Coronary artery (tissue), 2 donors: ENCODE measurements around the gene UQCRHL.

Experiments
- DNase-seq: peaks from one replicate; pipeline ENCODE4 v3.0.0-alpha.2; 2017; ENCODE audit warnings: low spot score
- H3K27ac ChIP-seq, 2 donors: fragments of 200-600 bp; sonication (generic); one replicate each; pipeline ENCODE4 v1.5.1; 2016 to 2019
- H3K4me3 ChIP-seq: fragments of 200-600 bp; sonication (generic); 2 replicates; pipeline ENCODE4 v1.5.1; 2016; ENCODE audit warnings: mild to moderate bottlenecking, moderate library complexity
- TF ChIP-seq, protein P1 (sequence below): fragments of 200-600 bp; sonication (generic); IDR thresholded peaks from one replicate; pipeline ENCODE4 v1.5.1; 2019; ENCODE audit warnings: antibody characterized with exemption

The UQCRHL gene

DNA sequence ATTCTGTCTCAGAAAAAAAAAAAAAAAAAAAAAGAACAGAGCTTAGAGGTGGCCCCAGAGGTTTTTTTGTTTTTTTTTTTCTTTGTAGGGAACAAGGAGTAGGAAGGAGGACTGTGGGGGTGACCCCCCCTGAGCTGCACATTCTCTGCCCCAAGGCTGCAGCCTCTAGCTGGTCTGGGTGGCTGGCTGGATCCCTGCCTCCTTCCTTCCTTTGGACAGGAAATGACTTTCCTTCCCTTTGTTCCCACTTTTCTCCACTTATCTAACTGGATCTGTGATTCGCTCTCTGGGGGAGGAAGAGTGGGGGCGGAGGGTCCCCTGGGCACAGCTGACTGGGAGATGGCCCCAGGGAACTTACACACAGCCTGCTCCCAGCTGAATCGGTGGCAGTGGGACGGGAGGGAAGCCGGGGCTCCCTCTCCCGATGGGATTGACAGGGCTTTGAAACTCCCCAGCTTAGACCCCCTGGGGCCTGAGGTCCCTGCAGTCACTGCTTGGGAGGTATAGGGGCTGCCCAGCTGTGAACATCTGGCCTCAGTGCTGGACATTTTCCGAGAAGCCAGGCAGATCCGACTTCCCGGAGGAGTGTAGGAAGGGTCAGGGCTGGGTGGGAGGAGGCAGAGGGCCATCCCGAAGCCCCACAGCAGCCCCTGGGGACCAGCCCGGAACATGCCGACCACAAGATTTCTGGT is 46.8 kb downstream of the UQCRHL start:
- Histone ChIP-seq H3K27ac (peak overlapping the region; percentile 99), H3K4me3 (peak overlapping the region; percentile 99)
- peak; percentile 90 for DNase-seq
- TF ChIP-seq, protein P1, sequence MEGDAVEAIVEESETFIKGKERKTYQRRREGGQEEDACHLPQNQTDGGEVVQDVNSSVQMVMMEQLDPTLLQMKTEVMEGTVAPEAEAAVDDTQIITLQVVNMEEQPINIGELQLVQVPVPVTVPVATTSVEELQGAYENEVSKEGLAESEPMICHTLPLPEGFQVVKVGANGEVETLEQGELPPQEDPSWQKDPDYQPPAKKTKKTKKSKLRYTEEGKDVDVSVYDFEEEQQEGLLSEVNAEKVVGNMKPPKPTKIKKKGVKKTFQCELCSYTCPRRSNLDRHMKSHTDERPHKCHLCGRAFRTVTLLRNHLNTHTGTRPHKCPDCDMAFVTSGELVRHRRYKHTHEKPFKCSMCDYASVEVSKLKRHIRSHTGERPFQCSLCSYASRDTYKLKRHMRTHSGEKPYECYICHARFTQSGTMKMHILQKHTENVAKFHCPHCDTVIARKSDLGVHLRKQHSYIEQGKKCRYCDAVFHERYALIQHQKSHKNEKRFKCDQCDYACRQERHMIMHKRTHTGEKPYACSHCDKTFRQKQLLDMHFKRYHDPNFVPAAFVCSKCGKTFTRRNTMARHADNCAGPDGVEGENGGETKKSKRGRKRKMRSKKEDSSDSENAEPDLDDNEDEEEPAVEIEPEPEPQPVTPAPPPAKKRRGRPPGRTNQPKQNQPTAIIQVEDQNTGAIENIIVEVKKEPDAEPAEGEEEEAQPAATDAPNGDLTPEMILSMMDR: no peak

DNA sequence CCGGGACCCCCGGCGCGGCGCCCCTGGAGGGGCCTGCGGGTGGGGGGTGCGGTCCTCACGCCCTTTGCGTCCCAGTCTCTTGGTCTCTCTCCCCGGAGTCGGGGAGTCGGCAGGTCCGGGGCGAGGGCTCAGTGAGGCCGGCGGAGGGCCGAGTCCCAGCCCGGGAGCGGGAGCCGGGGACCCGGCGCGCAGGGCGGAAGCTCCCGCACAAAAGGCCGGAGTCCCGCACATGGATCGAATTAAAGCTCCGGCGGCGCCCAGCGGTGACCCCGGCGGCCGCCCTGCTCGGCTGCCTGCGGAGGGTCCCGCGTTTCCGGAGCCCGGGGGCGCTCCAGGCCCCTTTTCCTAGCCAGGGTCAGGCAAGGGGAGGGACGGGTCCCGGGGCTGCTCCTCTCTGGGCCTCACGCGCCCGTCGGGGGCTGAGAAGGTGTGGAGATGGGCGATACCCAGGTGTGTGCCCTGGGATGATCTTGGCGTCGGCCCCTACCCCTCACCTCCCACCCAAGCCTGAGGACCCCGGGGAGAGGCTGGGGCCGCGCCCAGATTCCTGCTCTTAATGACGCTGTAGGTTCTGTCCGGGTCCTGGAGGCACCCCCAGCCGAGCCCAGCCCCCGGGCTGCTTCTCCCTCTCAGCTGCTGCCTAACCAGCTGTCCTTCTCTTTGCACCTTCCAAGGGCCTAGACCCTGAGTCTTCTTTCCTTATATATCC is 48.3 kb downstream of the UQCRHL start:
- DNase-seq: no peak

DNA sequence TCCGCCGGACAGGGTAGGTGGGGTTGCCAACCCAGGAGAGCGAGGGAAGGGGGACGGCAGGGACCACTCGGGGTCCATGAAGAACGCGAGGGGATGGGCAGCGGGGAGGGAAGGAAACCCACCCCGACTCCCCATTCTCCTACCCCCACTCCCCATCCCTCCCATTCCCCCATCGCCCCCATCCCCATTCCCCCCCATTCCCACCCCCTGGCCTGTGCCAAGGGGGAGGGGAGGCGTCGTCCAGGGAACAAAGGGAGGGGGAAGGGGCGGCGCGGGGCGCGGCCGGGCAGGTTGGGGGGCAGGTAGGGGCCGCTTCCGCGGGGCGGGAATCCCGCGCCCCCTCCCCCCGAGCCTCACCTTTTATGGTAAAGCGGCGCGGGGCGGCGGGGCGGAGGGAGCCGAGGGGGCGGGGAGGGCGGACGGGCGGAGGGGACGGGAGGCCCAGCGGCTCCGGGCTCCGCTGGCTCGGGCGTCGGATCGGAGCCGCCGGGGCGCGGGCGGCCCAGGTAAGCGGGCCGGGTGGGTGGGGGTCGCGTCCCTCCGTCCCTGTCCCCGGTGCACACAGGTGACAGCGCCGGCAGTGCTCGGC is 49.0 kb downstream of the UQCRHL start, which contains the start of gene FBLIM1:
Gene FBLIM1 (plus strand): TSS at position 453 of the 589 bp plus-strand sequence. CDS start 6,189 bp downstream, outside the sequence.
- no peak for DNase-seq
- TF ChIP-seq, protein P1: no peak
- Histone ChIP-seq H3K4me3 (peak within 1 kb of the TSS; percentile 99), H3K27ac (peak within 1 kb of the TSS; percentile 99)

More for the DNA sequence above, 48.3 kb downstream of the UQCRHL start:
- Histone ChIP-seq H3K27ac (peak overlapping the region; percentile 99), H3K4me3 (peak overlapping the region; percentile 99)
- TF ChIP-seq, protein P1: no peak

DNA sequence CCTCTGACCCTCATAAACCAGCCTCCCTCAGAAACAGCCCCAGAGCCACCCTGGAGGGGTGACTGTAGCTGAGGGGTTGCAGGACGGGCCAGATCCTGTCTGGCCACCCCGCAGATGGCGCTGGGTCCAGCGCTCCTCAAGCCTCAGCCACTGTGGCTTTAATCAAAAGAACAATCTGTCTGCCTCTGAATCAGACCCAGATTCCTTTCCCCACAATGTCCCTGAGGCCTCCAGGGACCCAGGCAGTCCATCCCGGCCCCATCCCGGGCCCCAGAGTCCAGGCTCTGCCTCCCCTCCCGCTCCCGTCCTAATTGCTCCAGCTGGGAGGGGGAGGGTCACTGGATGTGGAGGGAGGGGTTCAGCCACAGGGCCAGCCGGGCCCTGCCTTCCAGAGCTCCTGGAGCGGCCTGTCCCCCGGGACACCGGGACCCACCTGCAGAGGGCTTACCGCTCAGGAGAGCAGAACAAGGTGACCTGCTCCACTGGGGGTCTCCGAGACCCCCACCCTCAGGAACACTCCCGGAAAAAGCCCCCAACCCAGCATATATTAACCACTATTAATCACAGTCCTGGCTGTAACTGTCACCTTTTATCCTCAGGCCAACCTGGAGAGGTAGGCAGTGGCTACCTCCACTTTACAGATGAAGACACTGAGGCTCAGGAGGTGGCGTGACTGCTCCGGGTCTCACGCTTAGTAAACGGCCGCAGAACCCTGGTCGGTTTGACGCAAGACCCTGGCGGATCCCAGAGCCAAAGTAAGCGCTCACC is 49.7 kb downstream of the UQCRHL start:
- DNase-seq: peak; percentile 76
- peak overlapping the region; percentile 99 for H3K27ac ChIP-seq

More for the DNA sequence above, 49.7 kb downstream of the UQCRHL start:
- H3K4me3 ChIP-seq: peak overlapping the region; percentile 99
- TF ChIP-seq, protein P1: no peak
